H1 (cell line): ENCODE results near the gene PLEKHG5. TPM values are rescaled to one million over a fixed set of nuclear protein-coding genes. Genes with fewer than 3 reads are reported as not detected.

Source experiments
- CTCF ChIA-PET: fragments of 300-600 bp; sonication (Branson Sonifier 250); formaldehyde crosslinking; loops from one replicate; lab custom pipeline; 2021; ENCODE audit not compliant: partially characterized antibody; lab: Charles Lee
- POLR2A ChIA-PET: fragments of 300-600 bp; sonication (Branson Sonifier 250); formaldehyde crosslinking; loops from one replicate; lab custom pipeline; 2021; ENCODE audit warnings: inconsistent platforms; ENCODE audit not compliant: partially characterized antibody; lab: Charles Lee
- DNase-seq, 2 experiments: peaks; one replicate each; pipeline versions ENCODE4 v3.0.0 to v3.0.0-alpha.2; 2010 to 2022; ENCODE audit warnings: low spot score in 2 of 2, low read depth in 1 of 2, mixed read lengths in 1 of 2
- FAIRE-seq: peaks from 2 replicates; lab custom pipeline; 2011; peaks lifted over from hg19 to GRCh38; lab: Jason Lieb, UNC
- H2AFZ ChIP-seq: 2 replicates; pipeline ENCODE4 v1.8.1; 2012; ENCODE audit warnings: low read length, inconsistent platforms
- H2AK5ac ChIP-seq: 2 replicates; pipeline ENCODE4 v1.6.1; 2013; ENCODE audit warnings: low read depth, low read length
- H2BK120ac ChIP-seq: replicated peaks from 2 replicates; pipeline ENCODE3; 2013; ENCODE audit warnings: low read depth, low read length, inconsistent platforms
- H2BK12ac ChIP-seq: 2 replicates; pipeline ENCODE4 v1.6.1; 2013; ENCODE audit warnings: low read depth, low read length
- H2BK15ac ChIP-seq: 2 replicates; pipeline ENCODE4 v1.6.1; 2013; ENCODE audit warnings: low read length
- H2BK20ac ChIP-seq: 2 replicates; pipeline ENCODE4 v1.6.1; 2013; ENCODE audit warnings: low read length
- H2BK5ac ChIP-seq: 2 replicates; pipeline ENCODE4 v1.6.1; 2013; ENCODE audit warnings: low read depth, low read length
- H3K14ac ChIP-seq: 2 replicates; pipeline ENCODE4 v1.6.1; 2013; ENCODE audit warnings: inconsistent platforms; ENCODE audit not compliant: insufficient read length
- H3K18ac ChIP-seq: 2 replicates; pipeline ENCODE4 v1.6.1; 2013; ENCODE audit warnings: low read length; ENCODE audit errors: extremely low read depth
- H3K23ac ChIP-seq: 2 replicates; pipeline ENCODE4 v1.6.1; 2013; ENCODE audit warnings: inconsistent platforms; ENCODE audit not compliant: insufficient read length
- H3K23me2 ChIP-seq: 2 replicates; pipeline ENCODE4 v1.6.1; 2013; ENCODE audit warnings: low read depth, low read length
- H3K27ac ChIP-seq: 2 replicates; pipeline ENCODE4 v1.6.1; 2011; ENCODE audit warnings: low read depth, low read length, inconsistent platforms
- H3K27me3 ChIP-seq, 4 experiments: replicated peaks in 1 of 4; 1 replicate in 1 of 4; 2 replicates in 3 of 4; pipeline versions ENCODE4 v1.6.1 to v1.8.1; 2011 to 2013; ENCODE audit warnings: low read length in 3 of 4, mild to moderate bottlenecking in 3 of 4, inconsistent platforms in 2 of 4, mixed read lengths in 2 of 4, moderate library complexity in 1 of 4; ENCODE audit not compliant: control insufficient read depth in 3 of 4, insufficient read depth in 3 of 4; ENCODE audit errors: extremely low read depth in 1 of 4
- H3K36me3 ChIP-seq, 4 experiments: 2 replicates each; pipeline versions ENCODE4 v1.6.1 to v1.8.1; 2011 to 2013; ENCODE audit warnings: mild to moderate bottlenecking in 4 of 4, low read length in 3 of 4, moderate library complexity in 2 of 4, control low read depth in 1 of 4, inconsistent platforms in 1 of 4; ENCODE audit not compliant: insufficient read depth in 4 of 4, control insufficient read depth in 2 of 4
- H3K4ac ChIP-seq: replicated peaks from 2 replicates; pipeline ENCODE3; 2013; ENCODE audit warnings: low read length, low read depth, mixed read lengths, inconsistent platforms; ENCODE audit not compliant: insufficient read length
- H3K4me1 ChIP-seq, 4 experiments: replicated peaks in 1 of 4; 1 replicate in 1 of 4; 2 replicates in 3 of 4; pipeline versions ENCODE4 v1.6.1 to v1.8.1; 2011 to 2013; ENCODE audit warnings: low read length in 3 of 4, inconsistent platforms in 2 of 4, mixed read lengths in 1 of 4; ENCODE audit not compliant: insufficient read depth in 4 of 4, control insufficient read depth in 3 of 4
- H3K4me2 ChIP-seq, 2 experiments: 2 replicates each; pipeline versions ENCODE4 v1.6.1 to v1.8.1; 2011 to 2013; ENCODE audit warnings: low read depth in 2 of 2, low read length in 2 of 2, control low read depth in 1 of 2, inconsistent platforms in 1 of 2, mild to moderate bottlenecking in 1 of 2; ENCODE audit not compliant: insufficient read depth in 1 of 2
- H3K4me3 ChIP-seq, 4 experiments: fragments of 200-600, 300-600 bp in 1 of 4; sonication (generic), shearing (Covaris generic), sonication (Bioruptor Twin) in 1 of 4; 2 replicates each; pipeline versions ENCODE4 v1.5.1 to v1.8.1; 2011 to 2016; ENCODE audit warnings: low read length in 4 of 4, low read depth in 3 of 4, control low read depth in 2 of 4, inconsistent platforms in 2 of 4, mild to moderate bottlenecking in 2 of 4, mixed read lengths in 1 of 4, moderate library complexity in 1 of 4; ENCODE audit not compliant: insufficient read depth in 2 of 4; ENCODE audit errors: extremely low read depth in 1 of 4
- H3K56ac ChIP-seq: replicated peaks from 2 replicates; pipeline ENCODE3; 2013; ENCODE audit warnings: low read depth, mild to moderate bottlenecking, mixed read lengths, low read length, inconsistent platforms; ENCODE audit not compliant: insufficient read length
- H3K79me1 ChIP-seq: 2 replicates; pipeline ENCODE4 v1.6.1; 2013; ENCODE audit warnings: low read depth, low read length, control low read depth
- H3K79me2 ChIP-seq, 2 experiments: 2 replicates each; pipeline versions ENCODE4 v1.6.1 to v1.8.1; 2012 to 2013; ENCODE audit warnings: low read length in 2 of 2, mild to moderate bottlenecking in 2 of 2, inconsistent platforms in 1 of 2; ENCODE audit not compliant: insufficient read depth in 2 of 2, control insufficient read depth in 1 of 2
- H3K9ac ChIP-seq, 4 experiments: replicated peaks in 1 of 4; 1 replicate in 1 of 4; 2 replicates in 3 of 4; pipeline versions ENCODE4 v1.6.1 to v1.8.1; 2011 to 2013; ENCODE audit warnings: low read depth in 3 of 4, low read length in 3 of 4, control low read depth in 2 of 4, mild to moderate bottlenecking in 2 of 4, moderate library complexity in 2 of 4, inconsistent platforms in 1 of 4; ENCODE audit errors: extremely low read depth in 1 of 4
- H3K9me3 ChIP-seq, 2 experiments: 2 replicates each; pipeline versions ENCODE4 v1.6.1 to v1.8.1; 2012 to 2013; ENCODE audit warnings: mild to moderate bottlenecking in 2 of 2, moderate library complexity in 2 of 2, control low read depth in 1 of 2, inconsistent platforms in 1 of 2, low read depth in 1 of 2, low read length in 1 of 2, mixed read lengths in 1 of 2; ENCODE audit not compliant: insufficient read depth in 2 of 2
- H4K20me1 ChIP-seq, 2 experiments: replicated peaks in 1 of 2; 2 replicates each; pipeline versions ENCODE3 to v1.8.1; 2011 to 2013; ENCODE audit warnings: inconsistent platforms in 2 of 2, low read length in 2 of 2, mild to moderate bottlenecking in 1 of 2; ENCODE audit not compliant: insufficient read depth in 2 of 2, control insufficient read depth in 1 of 2
- H4K5ac ChIP-seq: 2 replicates; pipeline ENCODE4 v1.6.1; 2013; ENCODE audit warnings: low read length, low read depth, mixed read lengths, inconsistent platforms; ENCODE audit not compliant: insufficient read length
- H4K8ac ChIP-seq: 2 replicates; pipeline ENCODE4 v1.8.0; 2013; ENCODE audit warnings: mild to moderate bottlenecking, moderate library complexity, low read length, inconsistent platforms; ENCODE audit not compliant: insufficient read depth; ENCODE audit errors: extremely low read depth
- H4K91ac ChIP-seq: replicated peaks from 2 replicates; pipeline ENCODE3; 2013; ENCODE audit warnings: low read length, mixed read lengths, inconsistent platforms; ENCODE audit not compliant: insufficient read length
- ASH2L ChIP-seq: fragments of 200-600, 300-600 bp; sonication (generic); IDR thresholded peaks from one replicate; pipeline ENCODE4 v1.7.1; 2017; ENCODE audit warnings: low read length
- TAF7 ChIP-seq: optimal IDR thresholded peaks from 2 replicates; pipeline ENCODE3; 2011; ENCODE audit warnings: low read depth, mild to moderate bottlenecking, inconsistent platforms, low read length, moderate library complexity, borderline replicate concordance
- TCF12 ChIP-seq: IDR thresholded peaks from 2 replicates; pipeline ENCODE4 v1.6.1; 2011; ENCODE audit warnings: low read depth, mild to moderate bottlenecking, low read length
- ZNF274 ChIP-seq: IDR thresholded peaks from 2 replicates; pipeline ENCODE4 v1.7.0; 2012; ENCODE audit warnings: low read length, borderline replicate concordance; ENCODE audit errors: extremely low read depth
- WGBS, 2 experiments: shearing (Covaris generic) in 1 of 2; methylation state at CpG; one replicate each; pipeline versions ENCODE4 v1.1.6 to v1.1.7; 2013 to 2015; ENCODE audit warnings: low lambda C conversion rate in 2 of 2, mixed read lengths in 2 of 2, inconsistent platforms in 1 of 2, low coverage in 1 of 2, missing lambda C conversion rate in 1 of 2; ENCODE audit not compliant: insufficient replicate concordance in 2 of 2, insufficient coverage in 1 of 2, insufficient read length in 1 of 2; ENCODE audit errors: extremely low coverage in 1 of 2, missing lambda C conversion rate in 1 of 2; 5-methylcytosine and 5-hydroxymethylcytosine counted together
- polyA plus RNA-seq, 7 experiments: library from polyadenylated mRNA; depleted of rRNA in 3 of 7; stranded (reverse) in 5 of 7; unstranded in 2 of 7; fragments of >200 nt in 5 of 7; fragments of 200-250 nt in 2 of 7; gene quantifications; 1 replicate in 5 of 7; 2 replicates in 1 of 7; 4 replicates in 1 of 7; pipeline versions ENCODE4 v1.2.1 to v1.2.3, GENCODE V29; 2011 to 2013; ENCODE audit warnings: missing spikeins in 2 of 7, mixed read lengths in 2 of 7
- total RNA-seq: library from RNA; stranded (reverse); fragmentation: NEBNext Ultra II Directional; extraction: Animal tissue kit (Norgen Biotek cat#: 25700); gene quantifications from 2 replicates; pipeline ENCODE4 v1.2.1, GENCODE V29; 2021

Gene PLEKHG5
- total and polyA plus RNA-seq, 2 of the 8 experiments (the other 6 are each of a cell fraction or from before 2014, with no cell fraction given), result 10.4 to 13.8 TPM

GRCh38 chr1:6500544-6501278 lies 9.2 kb upstream of the PLEKHG5 start:
- no peak for DNase-seq
- ChIA-PET POLR2A (interaction anchor here (0.9 kb wide), 1 partner anchor 35 kb away, joined by 3 read pairs; the partner anchor contains the start of gene TNFRSF25), CTCF (interaction anchor here (0.9 to 10.2 kb wide), 7 partner anchors 9 to 102 kb away, joined by 3 to 107 read pairs (median 4); partner anchors contain the start of gene PLEKHG5)
- Histone ChIP-seq H3K23ac (no peak overlapping the region), H3K79me1 (no peaks in the 10 kb centered on the region; the same call in 1 of the 2 replicates), H2BK15ac (no peak overlapping the region), H3K9me3 (no peaks in the 10 kb centered on the region), H3K4ac (no peak overlapping the region), H2BK120ac (no peak overlapping the region), H3K9ac (no peak overlapping the region), H4K5ac (no peak overlapping the region), H3K14ac (no peak overlapping the region), H3K4me2 (no peak overlapping the region), H2BK12ac (no peak overlapping the region), H3K18ac (no peak overlapping the region), H4K20me1 (peaks cover 4% of the 10 kb centered on the region in 2 experiments), H2BK5ac (no peak overlapping the region; the same call in 1 of the 2 replicates), H3K56ac (no peak overlapping the region), H2BK20ac (no peak overlapping the region), H3K4me1 (peaks cover 0 to 16% (median 10%) of the 10 kb centered on the region in 4 experiments; a peak in 6 of 7 replicates), H2AFZ (no peak overlapping the region), H3K79me2 (no peaks in the 10 kb centered on the region), H3K27ac (no peak overlapping the region), H3K23me2 (peaks cover 12% of the 10 kb centered on the region; the same call in 1 of the 2 replicates), H2AK5ac (no peak overlapping the region), H3K27me3 (peaks cover 0 to 30% (median 19%) of the 10 kb centered on the region in 4 experiments; a peak in 5 of 7 replicates), H3K36me3 (no peaks in the 10 kb centered on the region), H4K91ac (no peak overlapping the region), H3K4me3 (no peak overlapping the region), H4K8ac (0 out of 2 replicates have a peak overlapping the region, but pooled peaks have one; percentile 11)
- WGBS, 2 experiments, result 92% methylated on average over 25 of the region's 27 CpGs; no CpG with 5 or more reads in 1 of the 2 experiments
- TF ChIP-seq TAF7 (no peak), ZNF274 (no peak), ASH2L (no peak), TCF12 (no peak)
- no peak for FAIRE-seq
